H1 (cell line): ENCODE measurements around the gene AGFG1. TPM values are rescaled to one million over a fixed set of nuclear protein-coding genes. Genes with fewer than 3 reads are reported as not detected.

Source experiments
- CTCF ChIA-PET: fragments of 300-600 bp; sonication (Branson Sonifier 250); formaldehyde crosslinking; loops from one replicate; lab custom pipeline; 2021; ENCODE audit not compliant: partially characterized antibody; lab: Charles Lee
- POLR2A ChIA-PET: fragments of 300-600 bp; sonication (Branson Sonifier 250); formaldehyde crosslinking; loops from one replicate; lab custom pipeline; 2021; ENCODE audit warnings: inconsistent platforms; ENCODE audit not compliant: partially characterized antibody; lab: Charles Lee
- DNase-seq, 2 experiments: peaks; one replicate each; pipeline versions ENCODE4 v3.0.0 to v3.0.0-alpha.2; 2010 to 2022; ENCODE audit warnings: low spot score in 2 of 2, low read depth in 1 of 2, mixed read lengths in 1 of 2
- FAIRE-seq: peaks from 2 replicates; lab custom pipeline; 2011; peaks lifted over from hg19 to GRCh38; lab: Jason Lieb, UNC
- H2AFZ ChIP-seq: 2 replicates; pipeline ENCODE4 v1.8.1; 2012; ENCODE audit warnings: low read length, inconsistent platforms
- H2AK5ac ChIP-seq: 2 replicates; pipeline ENCODE4 v1.6.1; 2013; ENCODE audit warnings: low read depth, low read length
- H2BK120ac ChIP-seq: replicated peaks from 2 replicates; pipeline ENCODE3; 2013; ENCODE audit warnings: low read depth, low read length, inconsistent platforms
- H2BK12ac ChIP-seq: 2 replicates; pipeline ENCODE4 v1.6.1; 2013; ENCODE audit warnings: low read depth, low read length
- H2BK15ac ChIP-seq: 2 replicates; pipeline ENCODE4 v1.6.1; 2013; ENCODE audit warnings: low read length
- H2BK20ac ChIP-seq: 2 replicates; pipeline ENCODE4 v1.6.1; 2013; ENCODE audit warnings: low read length
- H2BK5ac ChIP-seq: 2 replicates; pipeline ENCODE4 v1.6.1; 2013; ENCODE audit warnings: low read depth, low read length
- H3K14ac ChIP-seq: 2 replicates; pipeline ENCODE4 v1.6.1; 2013; ENCODE audit warnings: inconsistent platforms; ENCODE audit not compliant: insufficient read length
- H3K18ac ChIP-seq: 2 replicates; pipeline ENCODE4 v1.6.1; 2013; ENCODE audit warnings: low read length; ENCODE audit errors: extremely low read depth
- H3K23ac ChIP-seq: 2 replicates; pipeline ENCODE4 v1.6.1; 2013; ENCODE audit warnings: inconsistent platforms; ENCODE audit not compliant: insufficient read length
- H3K23me2 ChIP-seq: 2 replicates; pipeline ENCODE4 v1.6.1; 2013; ENCODE audit warnings: low read depth, low read length
- H3K27ac ChIP-seq: 2 replicates; pipeline ENCODE4 v1.6.1; 2011; ENCODE audit warnings: low read depth, low read length, inconsistent platforms
- H3K27me3 ChIP-seq, 4 experiments: replicated peaks in 1 of 4; 1 replicate in 1 of 4; 2 replicates in 3 of 4; pipeline versions ENCODE4 v1.6.1 to v1.8.1; 2011 to 2013; ENCODE audit warnings: low read length in 3 of 4, mild to moderate bottlenecking in 3 of 4, inconsistent platforms in 2 of 4, mixed read lengths in 2 of 4, moderate library complexity in 1 of 4; ENCODE audit not compliant: control insufficient read depth in 3 of 4, insufficient read depth in 3 of 4; ENCODE audit errors: extremely low read depth in 1 of 4
- H3K36me3 ChIP-seq, 4 experiments: 2 replicates each; pipeline versions ENCODE4 v1.6.1 to v1.8.1; 2011 to 2013; ENCODE audit warnings: mild to moderate bottlenecking in 4 of 4, low read length in 3 of 4, moderate library complexity in 2 of 4, control low read depth in 1 of 4, inconsistent platforms in 1 of 4; ENCODE audit not compliant: insufficient read depth in 4 of 4, control insufficient read depth in 2 of 4
- H3K4ac ChIP-seq: replicated peaks from 2 replicates; pipeline ENCODE3; 2013; ENCODE audit warnings: low read length, low read depth, mixed read lengths, inconsistent platforms; ENCODE audit not compliant: insufficient read length
- H3K4me1 ChIP-seq, 4 experiments: replicated peaks in 1 of 4; 1 replicate in 1 of 4; 2 replicates in 3 of 4; pipeline versions ENCODE4 v1.6.1 to v1.8.1; 2011 to 2013; ENCODE audit warnings: low read length in 3 of 4, inconsistent platforms in 2 of 4, mixed read lengths in 1 of 4; ENCODE audit not compliant: insufficient read depth in 4 of 4, control insufficient read depth in 3 of 4
- H3K4me2 ChIP-seq, 2 experiments: 2 replicates each; pipeline versions ENCODE4 v1.6.1 to v1.8.1; 2011 to 2013; ENCODE audit warnings: low read depth in 2 of 2, low read length in 2 of 2, control low read depth in 1 of 2, inconsistent platforms in 1 of 2, mild to moderate bottlenecking in 1 of 2; ENCODE audit not compliant: insufficient read depth in 1 of 2
- H3K4me3 ChIP-seq, 4 experiments: fragments of 200-600, 300-600 bp in 1 of 4; sonication (generic), shearing (Covaris generic), sonication (Bioruptor Twin) in 1 of 4; 2 replicates each; pipeline versions ENCODE4 v1.5.1 to v1.8.1; 2011 to 2016; ENCODE audit warnings: low read length in 4 of 4, low read depth in 3 of 4, control low read depth in 2 of 4, inconsistent platforms in 2 of 4, mild to moderate bottlenecking in 2 of 4, mixed read lengths in 1 of 4, moderate library complexity in 1 of 4; ENCODE audit not compliant: insufficient read depth in 2 of 4; ENCODE audit errors: extremely low read depth in 1 of 4
- H3K56ac ChIP-seq: replicated peaks from 2 replicates; pipeline ENCODE3; 2013; ENCODE audit warnings: low read depth, mild to moderate bottlenecking, mixed read lengths, low read length, inconsistent platforms; ENCODE audit not compliant: insufficient read length
- H3K79me1 ChIP-seq: 2 replicates; pipeline ENCODE4 v1.6.1; 2013; ENCODE audit warnings: low read depth, low read length, control low read depth
- H3K79me2 ChIP-seq, 2 experiments: 2 replicates each; pipeline versions ENCODE4 v1.6.1 to v1.8.1; 2012 to 2013; ENCODE audit warnings: low read length in 2 of 2, mild to moderate bottlenecking in 2 of 2, inconsistent platforms in 1 of 2; ENCODE audit not compliant: insufficient read depth in 2 of 2, control insufficient read depth in 1 of 2
- H3K9ac ChIP-seq, 4 experiments: replicated peaks in 1 of 4; 1 replicate in 1 of 4; 2 replicates in 3 of 4; pipeline versions ENCODE4 v1.6.1 to v1.8.1; 2011 to 2013; ENCODE audit warnings: low read depth in 3 of 4, low read length in 3 of 4, control low read depth in 2 of 4, mild to moderate bottlenecking in 2 of 4, moderate library complexity in 2 of 4, inconsistent platforms in 1 of 4; ENCODE audit errors: extremely low read depth in 1 of 4
- H3K9me3 ChIP-seq, 2 experiments: 2 replicates each; pipeline versions ENCODE4 v1.6.1 to v1.8.1; 2012 to 2013; ENCODE audit warnings: mild to moderate bottlenecking in 2 of 2, moderate library complexity in 2 of 2, control low read depth in 1 of 2, inconsistent platforms in 1 of 2, low read depth in 1 of 2, low read length in 1 of 2, mixed read lengths in 1 of 2; ENCODE audit not compliant: insufficient read depth in 2 of 2
- H4K20me1 ChIP-seq, 2 experiments: replicated peaks in 1 of 2; 2 replicates each; pipeline versions ENCODE3 to v1.8.1; 2011 to 2013; ENCODE audit warnings: inconsistent platforms in 2 of 2, low read length in 2 of 2, mild to moderate bottlenecking in 1 of 2; ENCODE audit not compliant: insufficient read depth in 2 of 2, control insufficient read depth in 1 of 2
- H4K5ac ChIP-seq: 2 replicates; pipeline ENCODE4 v1.6.1; 2013; ENCODE audit warnings: low read length, low read depth, mixed read lengths, inconsistent platforms; ENCODE audit not compliant: insufficient read length
- H4K8ac ChIP-seq: 2 replicates; pipeline ENCODE4 v1.8.0; 2013; ENCODE audit warnings: mild to moderate bottlenecking, moderate library complexity, low read length, inconsistent platforms; ENCODE audit not compliant: insufficient read depth; ENCODE audit errors: extremely low read depth
- H4K91ac ChIP-seq: replicated peaks from 2 replicates; pipeline ENCODE3; 2013; ENCODE audit warnings: low read length, mixed read lengths, inconsistent platforms; ENCODE audit not compliant: insufficient read length
- BRCA1 ChIP-seq: IDR thresholded peaks from 2 replicates; pipeline ENCODE4 v1.6.1; 2012; ENCODE audit warnings: low read depth, low read length, improper control_type of control experiment
- CTBP2 ChIP-seq: IDR thresholded peaks from 2 replicates; pipeline ENCODE4 v1.7.0; 2011; ENCODE audit warnings: borderline replicate concordance, mild to moderate bottlenecking, moderate library complexity, mixed read lengths, low read length; ENCODE audit not compliant: insufficient read depth, insufficient read length
- EZH2 ChIP-seq: fragments of 200-600 bp; sonication (generic); IDR thresholded peaks from 2 replicates; pipeline ENCODE4 v1.7.1; 2012; ENCODE audit warnings: low read depth, mild to moderate bottlenecking, moderate library complexity, low read length, inconsistent platforms; ENCODE audit not compliant: severe bottlenecking
- HDAC2 ChIP-seq, 2 experiments: fragments of 300-600 bp in 1 of 2; sonication (generic) in 1 of 2; IDR thresholded peaks; 2 replicates each; pipeline ENCODE4 v1.6.1; 2011 to 2012; ENCODE audit warnings: low read depth in 2 of 2, low read length in 2 of 2, mild to moderate bottlenecking in 2 of 2, moderate library complexity in 2 of 2, borderline replicate concordance in 1 of 2, inconsistent platforms in 1 of 2
- HDAC6 ChIP-seq: IDR thresholded peaks from one replicate; pipeline ENCODE4 v1.7.1; 2012; ENCODE audit warnings: low read depth, mild to moderate bottlenecking, inconsistent platforms, low read length, moderate library complexity
- POU5F1 ChIP-seq: IDR thresholded peaks from 2 replicates; pipeline ENCODE4 v1.6.1; 2011; ENCODE audit warnings: low read depth, mild to moderate bottlenecking, low read length, moderate library complexity
- RAD21 ChIP-seq, 2 experiments: IDR thresholded peaks in 1 of 2; conservative IDR thresholded peaks in 1 of 2; 2 replicates each; pipeline ENCODE4 v1.6.1; 2011; ENCODE audit warnings: low read depth in 2 of 2, low read length in 2 of 2, improper control_type of control experiment in 1 of 2, inconsistent platforms in 1 of 2, mild to moderate bottlenecking in 1 of 2, moderate library complexity in 1 of 2
- RXRA ChIP-seq: IDR thresholded peaks from 2 replicates; pipeline ENCODE4 v1.6.1; 2011; ENCODE audit warnings: low read depth, mild to moderate bottlenecking, low read length, moderate library complexity; ENCODE audit not compliant: insufficient read depth
- SP4 ChIP-seq: IDR thresholded peaks from 2 replicates; pipeline ENCODE4 v1.6.1; 2012; ENCODE audit warnings: low read length, inconsistent platforms
- TBP ChIP-seq: IDR thresholded peaks from 2 replicates; pipeline ENCODE4 v1.6.1; 2011; ENCODE audit warnings: low read depth, low read length, improper control_type of control experiment
- TCF12 ChIP-seq: IDR thresholded peaks from 2 replicates; pipeline ENCODE4 v1.6.1; 2011; ENCODE audit warnings: low read depth, mild to moderate bottlenecking, low read length
- USF2 ChIP-seq: IDR thresholded peaks from 2 replicates; pipeline ENCODE4 v1.6.1; 2011; ENCODE audit warnings: low read length, improper control_type of control experiment
- ZNF274 ChIP-seq: IDR thresholded peaks from 2 replicates; pipeline ENCODE4 v1.7.0; 2012; ENCODE audit warnings: low read length, borderline replicate concordance; ENCODE audit errors: extremely low read depth
- WGBS, 2 experiments: shearing (Covaris generic) in 1 of 2; methylation state at CpG; one replicate each; pipeline versions ENCODE4 v1.1.6 to v1.1.7; 2013 to 2015; ENCODE audit warnings: low lambda C conversion rate in 2 of 2, mixed read lengths in 2 of 2, inconsistent platforms in 1 of 2, low coverage in 1 of 2, missing lambda C conversion rate in 1 of 2; ENCODE audit not compliant: insufficient replicate concordance in 2 of 2, insufficient coverage in 1 of 2, insufficient read length in 1 of 2; ENCODE audit errors: extremely low coverage in 1 of 2, missing lambda C conversion rate in 1 of 2; 5-methylcytosine and 5-hydroxymethylcytosine counted together
- polyA plus RNA-seq, 7 experiments: library from polyadenylated mRNA; depleted of rRNA in 3 of 7; stranded (reverse) in 5 of 7; unstranded in 2 of 7; fragments of >200 nt in 5 of 7; fragments of 200-250 nt in 2 of 7; gene quantifications; 1 replicate in 5 of 7; 2 replicates in 1 of 7; 4 replicates in 1 of 7; pipeline versions ENCODE4 v1.2.1 to v1.2.3, GENCODE V29; 2011 to 2013; ENCODE audit warnings: missing spikeins in 2 of 7, mixed read lengths in 2 of 7
- total RNA-seq: library from RNA; stranded (reverse); fragmentation: NEBNext Ultra II Directional; extraction: Animal tissue kit (Norgen Biotek cat#: 25700); gene quantifications from 2 replicates; pipeline ENCODE4 v1.2.1, GENCODE V29; 2021

Gene AGFG1
- total and polyA plus RNA-seq, 2 of the 8 experiments (the other 6 are each of a cell fraction or from before 2014, with no cell fraction given) = 102 to 147 TPM

DNA sequence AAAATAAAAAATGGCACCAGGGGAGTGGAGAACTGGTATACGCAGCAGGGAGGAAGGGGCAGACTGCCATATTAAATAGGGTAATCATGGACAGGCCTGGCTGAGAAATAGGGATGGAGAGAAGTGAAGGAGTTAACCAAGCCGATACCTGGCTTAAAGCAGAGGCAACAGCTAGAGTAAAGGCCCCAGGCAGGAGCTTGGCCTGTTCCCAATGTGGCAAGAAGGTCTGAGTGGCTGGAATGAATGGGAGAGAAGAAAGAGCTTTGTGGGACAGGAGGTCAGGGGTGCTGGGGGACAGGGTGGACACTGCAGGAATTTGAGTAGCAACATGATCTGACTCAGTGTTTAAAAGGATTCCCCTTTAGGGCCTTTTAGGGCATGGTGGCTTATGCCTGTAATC lies 15.9 kb upstream of the AGFG1 start:
- H3K79me2 ChIP-seq = no peaks in the 10 kb centered on the region
- H3K4ac ChIP-seq = no peak overlapping the region
- no peak overlapping the region for H2BK12ac ChIP-seq
- no peak overlapping the region for H2AK5ac ChIP-seq
- no peak overlapping the region for H4K5ac ChIP-seq
- no peak overlapping the region; the same call in 1 of the 2 replicates for H2BK15ac ChIP-seq
- no peak overlapping the region for H3K18ac ChIP-seq
- no peak overlapping the region for H4K8ac ChIP-seq
- H3K23me2 ChIP-seq = no peaks in the 10 kb centered on the region
- no peak overlapping the region for H3K56ac ChIP-seq
- no peak overlapping the region for H3K27ac ChIP-seq
- H3K27me3 ChIP-seq = no peaks in the 10 kb centered on the region
- no peak for FAIRE-seq
- H3K23ac ChIP-seq = no peak overlapping the region
- no peaks in the 10 kb centered on the region for H3K9me3 ChIP-seq
- peaks cover 0 to 3% (median 0%) of the 10 kb centered on the region in 4 experiments; a peak in 3 of 7 replicates for H3K4me1 ChIP-seq
- H3K4me3 ChIP-seq = no peak overlapping the region
- no peak overlapping the region for H2BK120ac ChIP-seq
- H2BK5ac ChIP-seq = no peak overlapping the region
- no peak overlapping the region for H3K9ac ChIP-seq
- ChIA-PET POLR2A (no interaction called here), CTCF (no interaction called here)
- H3K4me2 ChIP-seq = no peak overlapping the region
- no peaks in the 10 kb centered on the region for H4K20me1 ChIP-seq
- WGBS, 2 experiments = 90% methylated on average over 2 of the region's 2 CpGs; no CpG with 5 or more reads in 1 of the 2 experiments
- H3K79me1 ChIP-seq = no peaks in the 10 kb centered on the region
- H3K36me3 ChIP-seq = no peaks in the 10 kb centered on the region
- H2BK20ac ChIP-seq = no peak overlapping the region
- H2AFZ ChIP-seq = 0 out of 2 replicates have a peak overlapping the region, but pooled peaks have one; percentile 11
- no peak overlapping the region for H3K14ac ChIP-seq
- H4K91ac ChIP-seq = no peak overlapping the region
- DNase-seq = no peak
- TF ChIP-seq POU5F1 (no peak), CTBP2 (no peak), USF2 (no peak), RAD21 (IDR thresholded peaks at IDR 0.05 in 1 of 2, conservative IDR thresholded peaks at IDR 0.05 in 1 of 2; ENCODE audit: low read depth in 2 of 2, low read length in 2 of 2) (no peak), BRCA1 (no peak), RXRA (no peak), SP4 (no peak), EZH2 (no peak), TBP (no peak), ZNF274 (no peak), TCF12 (no peak), HDAC2 (IDR thresholded peaks at IDR 0.05; ENCODE audit: borderline replicate concordance in 1 of 2, low read depth in 2 of 2, low read length in 2 of 2) (no peak), HDAC6 (no peak)
